ENCODE measurements around the gene SLC35B2.

GRCh38 chr6:44224029-44224964 is 33.0 kb downstream of the SLC35B2 start:
- peak in 1 of 12 donors; percentile 10 for TF ChIP-seq CTCF (IDR thresholded peaks at IDR 0.05)
- TF ChIP-seq POLR2A (IDR thresholded peaks at IDR 0.05): no peak
